ENCODE measurements around the gene KCNJ8.

GRCh38 chr12:21801522-21802288 is 27.2 kb upstream of the KCNJ8 start:
- TF ChIP-seq POLR2A (IDR thresholded peaks at IDR 0.05) (no peak), CTCF (IDR thresholded peaks at IDR 0.05) (no peak)

All from thyroid gland (tissue), 4 donors.